Effector memory CD4-positive, alpha-beta T cell (primary cell): ENCODE measurements around the gene STX1A.

ENCODE experiments used
- DNase-seq, 3 donors: peaks; one replicate each; pipeline ENCODE4 v3.0.0-alpha.2; 2020
- H3K27ac ChIP-seq: 2 replicates; pipeline ENCODE4 v1.7.0; 2013; ENCODE audit warnings: mild to moderate bottlenecking, low read length, moderate library complexity; ENCODE audit not compliant: insufficient read depth, poor library complexity, severe bottlenecking
- H3K27me3 ChIP-seq: replicated peaks from 2 replicates; pipeline ENCODE4 v1.7.0; 2013; ENCODE audit warnings: mild to moderate bottlenecking, low read length; ENCODE audit not compliant: insufficient read depth, control insufficient read depth, poor library complexity, severe bottlenecking
- H3K36me3 ChIP-seq: 2 replicates; pipeline ENCODE4 v1.7.0; 2013; ENCODE audit warnings: mild to moderate bottlenecking, low read length, moderate library complexity; ENCODE audit not compliant: control insufficient read depth, insufficient read depth
- H3K4me1 ChIP-seq: 2 replicates; pipeline ENCODE4 v1.7.0; 2013; ENCODE audit warnings: low read length, mild to moderate bottlenecking; ENCODE audit not compliant: control insufficient read depth, insufficient read depth, poor library complexity, severe bottlenecking
- H3K4me3 ChIP-seq: 2 replicates; pipeline ENCODE4 v1.7.0; 2013; ENCODE audit warnings: low read length, low read depth, mild to moderate bottlenecking; ENCODE audit not compliant: insufficient read depth, poor library complexity, severe bottlenecking
- H3K9me3 ChIP-seq: 2 replicates; pipeline ENCODE4 v1.7.0; 2013; ENCODE audit warnings: mild to moderate bottlenecking, low read length, moderate library complexity; ENCODE audit not compliant: control insufficient read depth

STX1A gene

DNA sequence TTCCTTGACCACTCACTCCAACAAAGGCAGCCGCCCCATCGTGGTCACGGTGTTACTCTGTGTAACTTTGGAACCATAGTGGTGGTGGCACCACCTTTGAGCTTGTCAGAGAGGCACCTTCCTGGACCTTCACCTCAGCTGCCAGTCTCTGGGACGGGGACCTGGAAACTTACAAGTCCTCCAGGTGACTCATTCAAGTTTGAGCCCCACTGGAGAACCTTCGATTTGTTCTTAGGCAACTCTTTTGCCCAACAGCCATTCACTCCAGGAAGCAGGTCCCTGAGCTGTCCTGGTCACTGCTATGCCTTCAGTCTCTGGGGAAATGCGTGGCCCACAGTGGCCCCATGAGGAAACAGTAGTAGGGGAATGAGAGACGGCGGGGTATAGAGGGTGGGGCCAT is 17.2 kb downstream of the STX1A start:
- Histone ChIP-seq H3K36me3 (peaks cover 24% of the 10 kb centered on the region), H3K27ac (no peak overlapping the region), H3K4me1 (no peaks in the 10 kb centered on the region), H3K27me3 (no peaks in the 10 kb centered on the region), H3K9me3 (no peaks in the 10 kb centered on the region), H3K4me3 (no peak overlapping the region)
- no peak for DNase-seq

DNA sequence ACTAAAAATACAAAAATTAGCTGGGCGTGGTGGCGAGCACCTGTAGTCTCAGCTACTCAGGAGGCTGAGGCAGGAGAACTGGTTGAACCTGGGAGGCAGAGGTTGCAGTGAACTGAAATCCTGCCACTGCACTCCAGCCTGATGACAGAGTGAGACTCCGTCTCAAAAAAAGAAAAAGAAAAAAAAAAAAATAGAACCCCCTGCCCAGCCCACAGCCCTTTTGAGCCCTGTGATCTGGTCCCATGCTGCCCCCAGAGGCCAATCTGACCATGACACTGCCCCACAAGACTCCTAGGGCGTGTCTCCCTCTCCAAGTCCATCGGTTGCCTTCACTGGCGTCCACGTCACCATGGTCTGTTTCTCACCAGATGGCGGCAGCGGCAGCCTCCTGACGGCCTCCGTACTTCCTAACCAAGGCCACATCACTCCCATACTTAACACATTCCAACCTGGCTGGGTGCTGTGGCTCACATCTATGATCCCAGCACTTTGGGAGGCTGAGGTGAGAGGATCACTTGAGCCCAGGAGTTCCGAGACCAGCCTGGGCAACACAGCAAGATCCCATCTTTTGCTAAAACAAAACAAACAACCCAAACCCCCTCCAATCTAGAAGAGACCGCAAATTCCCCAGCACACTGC is 18.0 kb downstream of the STX1A start:
- Histone ChIP-seq H3K36me3 (peaks cover 31% of the 10 kb centered on the region), H3K4me1 (no peaks in the 10 kb centered on the region), H3K9me3 (no peaks in the 10 kb centered on the region), H3K27me3 (no peaks in the 10 kb centered on the region), H3K27ac (no peak overlapping the region), H3K4me3 (no peak overlapping the region)
- DNase-seq = no peak

DNA sequence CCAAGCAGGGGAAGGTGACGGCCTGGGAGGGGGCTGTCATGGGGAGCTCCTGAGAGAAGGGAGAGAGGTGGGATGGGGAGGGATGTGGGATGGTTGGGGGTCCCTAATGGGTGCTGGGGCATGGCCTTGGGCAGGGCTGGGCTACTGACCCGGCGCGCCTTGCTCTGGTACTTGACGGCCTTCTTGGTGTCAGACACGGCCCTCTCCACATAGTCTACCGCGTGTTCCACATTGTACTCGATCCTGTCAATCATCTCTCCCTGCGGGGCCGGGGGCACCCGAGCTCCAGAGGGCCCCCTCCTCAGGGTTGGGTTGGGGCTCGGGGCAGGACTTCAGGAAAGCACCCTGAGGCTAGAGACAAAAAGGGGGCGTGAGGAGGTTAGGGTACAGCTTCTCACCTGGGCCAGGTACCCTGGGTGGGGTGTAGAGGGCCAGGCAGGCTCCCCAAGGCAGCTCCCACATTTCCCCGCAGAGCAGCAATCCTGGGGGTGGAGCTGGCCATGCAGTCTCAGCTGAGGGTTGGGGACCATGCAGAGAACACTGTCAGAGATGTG is 18.8 kb downstream of the STX1A start:
- Histone ChIP-seq H3K4me3 (no peak overlapping the region), H3K36me3 (peaks cover 40% of the 10 kb centered on the region), H3K4me1 (no peaks in the 10 kb centered on the region), H3K27ac (no peak overlapping the region), H3K9me3 (no peaks in the 10 kb centered on the region), H3K27me3 (no peaks in the 10 kb centered on the region)
- DNase-seq = no peak

GRCh38 chr7:73700069-73700423 is 19.4 kb downstream of the STX1A start:
- Histone ChIP-seq H3K9me3 (no peaks in the 10 kb centered on the region), H3K4me1 (no peaks in the 10 kb centered on the region), H3K4me3 (no peak overlapping the region), H3K36me3 (peaks cover 46% of the 10 kb centered on the region), H3K27ac (no peak overlapping the region), H3K27me3 (no peaks in the 10 kb centered on the region)
- DNase-seq = no peak

GRCh38 chr7:73699370-73700068 is 19.9 kb downstream of the STX1A start:
- Histone ChIP-seq H3K9me3 (no peaks in the 10 kb centered on the region), H3K27me3 (no peaks in the 10 kb centered on the region), H3K4me1 (no peaks in the 10 kb centered on the region), H3K36me3 (peaks cover 51% of the 10 kb centered on the region), H3K27ac (no peak overlapping the region), H3K4me3 (no peak overlapping the region)
- DNase-seq = no peak

- DNase-seq = no peak
- Histone ChIP-seq H3K27me3 (no peaks in the 10 kb centered on the region), H3K36me3 (peaks cover 62% of the 10 kb centered on the region), H3K9me3 (no peaks in the 10 kb centered on the region), H3K4me3 (no peak overlapping the region), H3K27ac (no peak overlapping the region), H3K4me1 (no peaks in the 10 kb centered on the region)
These were observed 21.1 kb downstream of the STX1A start for GRCh38 chr7:73698410-73698809.

- H3K9me3 ChIP-seq = no peaks in the 10 kb centered on the region
- H3K27me3 ChIP-seq = no peaks in the 10 kb centered on the region
- H3K27ac ChIP-seq = no peak overlapping the region
- DNase-seq = no peak
- no peaks in the 10 kb centered on the region for H3K4me1 ChIP-seq
- H3K4me3 ChIP-seq = no peak overlapping the region
- H3K36me3 ChIP-seq = peaks cover 83% of the 10 kb centered on the region
These were observed 23.1 kb downstream of the STX1A start for GRCh38 chr7:73696372-73696771.

DNA sequence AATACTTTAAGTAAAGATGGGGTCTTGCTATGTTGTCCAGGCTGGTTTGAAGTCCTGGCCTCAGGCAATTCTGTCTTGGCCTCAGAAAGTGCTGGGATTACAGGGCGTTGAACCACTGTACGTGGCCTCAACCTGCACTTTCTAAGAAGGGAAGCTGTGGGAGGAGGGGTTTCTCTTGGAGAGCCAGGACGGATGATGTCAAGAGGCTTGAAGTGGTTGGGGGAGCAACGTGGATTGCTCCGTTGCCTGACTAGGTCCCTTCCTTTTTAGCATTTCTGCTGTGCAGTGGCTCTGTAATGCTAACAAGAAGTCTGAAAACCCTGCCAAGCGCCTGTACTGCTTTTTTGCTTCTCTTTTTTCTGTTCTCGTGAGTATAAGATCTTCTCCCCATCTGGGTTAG is 28.8 kb downstream of the STX1A start:
- H3K9me3 ChIP-seq = no peaks in the 10 kb centered on the region
- no peaks in the 10 kb centered on the region for H3K27me3 ChIP-seq
- H3K36me3 ChIP-seq = peaks cover 73% of the 10 kb centered on the region
- DNase-seq = no peak
- no peak overlapping the region for H3K27ac ChIP-seq
- no peak overlapping the region for H3K4me3 ChIP-seq
- H3K4me1 ChIP-seq = no peaks in the 10 kb centered on the region

GRCh38 chr7:73688288-73688687 is 31.2 kb downstream of the STX1A start:
- Histone ChIP-seq H3K36me3 (peaks cover 50% of the 10 kb centered on the region), H3K4me1 (peaks cover 8% of the 10 kb centered on the region), H3K9me3 (no peaks in the 10 kb centered on the region), H3K27ac (no peak overlapping the region), H3K4me3 (no peak overlapping the region), H3K27me3 (no peaks in the 10 kb centered on the region)
- DNase-seq = no peak

DNA sequence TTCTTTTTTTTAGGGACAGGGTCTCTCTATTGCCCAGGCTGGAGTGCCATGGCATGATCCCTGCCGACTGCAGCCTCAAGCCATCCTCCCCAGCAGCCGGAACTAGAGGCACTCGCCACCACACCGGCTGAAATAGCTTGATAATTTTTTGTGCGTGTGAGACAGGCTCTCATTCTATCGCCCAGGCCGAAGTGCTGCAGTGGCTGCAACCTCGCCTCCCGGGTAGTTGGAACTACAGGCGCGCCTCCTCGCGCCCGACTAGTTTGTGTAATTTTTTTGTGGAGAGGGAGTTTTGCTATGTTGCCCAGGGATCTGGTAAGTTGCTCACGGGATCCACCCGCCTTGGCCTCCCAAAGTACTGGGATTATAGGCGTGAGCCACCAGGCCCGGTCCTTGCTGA is 34.2 kb downstream of the STX1A start:
- H3K4me1 ChIP-seq = peaks cover 23% of the 10 kb centered on the region
- no peak overlapping the region for H3K27ac ChIP-seq
- no peak overlapping the region for H3K4me3 ChIP-seq
- peaks cover 20% of the 10 kb centered on the region for H3K36me3 ChIP-seq
- no peaks in the 10 kb centered on the region for H3K27me3 ChIP-seq
- no peak for DNase-seq
- H3K9me3 ChIP-seq = no peaks in the 10 kb centered on the region
